GM23248 (cell line): ENCODE results near the gene ROR1. TPM values are rescaled to one million over a fixed set of nuclear protein-coding genes. Genes with fewer than 3 reads are reported as not detected.

Source experiments
- DNase-seq: peaks from one replicate; pipeline ENCODE4 v3.0.0-alpha.2; 2015
- H2AFZ ChIP-seq: fragments of 200-600 bp; sonication (generic); 2 replicates; pipeline ENCODE4 v1.6.1; 2016; ENCODE audit warnings: antibody characterized with exemption
- H3F3A ChIP-seq: fragments of 200-600 bp; sonication (generic); 2 replicates; pipeline ENCODE4 v1.6.1; 2016; ENCODE audit warnings: mild to moderate bottlenecking, antibody characterized with exemption, mixed run types; ENCODE audit not compliant: insufficient read depth
- H3K27ac ChIP-seq: fragments of 200-600 bp; sonication (generic); 2 replicates; pipeline ENCODE4 v1.5.1; 2016; ENCODE audit warnings: mild to moderate bottlenecking
- H3K27me3 ChIP-seq: fragments of 200-600 bp; sonication (generic); replicated peaks from 2 replicates; pipeline ENCODE4 v1.6.1; 2016; ENCODE audit warnings: mild to moderate bottlenecking; ENCODE audit not compliant: insufficient read depth
- H3K36me3 ChIP-seq: fragments of 200-600 bp; sonication (generic); 2 replicates; pipeline ENCODE4 v1.6.1; 2016; ENCODE audit warnings: low read depth, mild to moderate bottlenecking
- H3K4me1 ChIP-seq: fragments of 200-600 bp; sonication (generic); 2 replicates; pipeline ENCODE4 v1.6.1; 2016; ENCODE audit warnings: mild to moderate bottlenecking; ENCODE audit not compliant: insufficient read depth
- H3K4me2 ChIP-seq: fragments of 200-600 bp; sonication (generic); one replicate; pipeline ENCODE4 v1.6.1; 2016; ENCODE audit warnings: mild to moderate bottlenecking; ENCODE audit not compliant: unreplicated experiment
- H3K4me3 ChIP-seq: fragments of 200-600 bp; sonication (generic); 2 replicates; pipeline ENCODE4 v1.5.1; 2016; ENCODE audit warnings: mild to moderate bottlenecking
- H3K79me2 ChIP-seq: fragments of 200-600 bp; sonication (generic); 2 replicates; pipeline ENCODE4 v1.6.1; 2016; ENCODE audit warnings: mild to moderate bottlenecking; ENCODE audit not compliant: insufficient read depth
- H3K9ac ChIP-seq: fragments of 200-600 bp; sonication (generic); 2 replicates; pipeline ENCODE4 v1.6.1; 2016; ENCODE audit warnings: mild to moderate bottlenecking
- H3K9me2 ChIP-seq: fragments of 200-600 bp; sonication (generic); 2 replicates; pipeline ENCODE4 v1.6.1; 2016; ENCODE audit warnings: mixed run types, mild to moderate bottlenecking, moderate library complexity; ENCODE audit not compliant: insufficient read depth
- H3K9me3 ChIP-seq: fragments of 200-600 bp; sonication (generic); one replicate; pipeline ENCODE4 v1.6.1; 2017; ENCODE audit warnings: low read depth
- H4K20me1 ChIP-seq: fragments of 200-600 bp; sonication (generic); 2 replicates; pipeline ENCODE4 v1.6.0; 2016; ENCODE audit not compliant: insufficient read depth
- EZH2 ChIP-seq: fragments of 200-600 bp; sonication (generic); IDR thresholded peaks from 2 replicates; pipeline ENCODE4 v1.6.1; 2018; ENCODE audit warnings: antibody characterized with exemption, mild to moderate bottlenecking; ENCODE audit not compliant: insufficient read depth, poor library complexity, severe bottlenecking
- EZH2phosphoT487 ChIP-seq: fragments of 200-600 bp; sonication (generic); IDR thresholded peaks from 2 replicates; pipeline ENCODE4 v1.6.1; 2018; ENCODE audit warnings: antibody characterized with exemption, moderate library complexity, mild to moderate bottlenecking, low read depth; ENCODE audit not compliant: insufficient read depth
- WGBS, 2 experiments: methylation state at CpG; one replicate each; pipeline ENCODE4 v1.1.6; 2015 to 2017; ENCODE audit warnings: low lambda C conversion rate in 2 of 2, low coverage in 1 of 2; ENCODE audit errors: missing lambda C conversion rate in 2 of 2; 5-methylcytosine and 5-hydroxymethylcytosine counted together
- in situ Hi-C: fragments of 300-500 bp; cut with MboI; formaldehyde crosslinking; loops from 2 replicates; pipeline ENCODE4 v1.15.0; 2020
- polyA plus RNA-seq: library from polyadenylated mRNA; unstranded; fragments of >200 nt; fragmentation: Nextera tagmentation; extraction: Ambion mirVana; gene quantifications from 2 replicates; pipeline ENCODE4 v1.2.1, GENCODE V29; 2016
- total RNA-seq: library from RNA; depleted of rRNA; stranded (reverse); fragments of >200 nt; shearing (Covaris generic); gene quantifications from 2 replicates; pipeline ENCODE4 v1.2.3, GENCODE V29; 2014

The ROR1 gene
- total and polyA plus RNA-seq, 2 experiments from 2014 or later, result 12.0 to 13.3 TPM

DNA sequence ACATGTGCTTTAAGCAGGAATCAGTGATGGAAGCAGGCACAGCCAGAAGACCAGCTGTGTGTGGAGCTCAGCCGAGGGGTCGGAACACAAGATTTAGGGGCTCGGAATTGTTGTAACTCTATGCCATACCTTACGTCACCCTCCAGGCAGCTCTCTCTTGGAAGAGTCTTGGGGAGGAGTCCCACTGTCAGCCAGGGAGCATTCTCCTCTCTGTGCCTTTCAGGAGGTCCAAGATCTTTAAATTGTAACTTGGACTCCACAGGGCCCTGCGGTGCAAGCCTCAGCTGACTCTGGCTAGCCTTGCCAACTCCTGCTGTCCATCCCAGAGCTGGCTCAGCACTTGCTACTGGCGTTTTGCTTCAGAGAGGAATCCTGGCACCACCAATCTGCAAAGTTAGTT lies 26.4 kb upstream of the ROR1 start:
- no peak for TF ChIP-seq EZH2phosphoT487
- no peak for TF ChIP-seq EZH2
- no peaks in the 10 kb centered on the region for H3K9me3 ChIP-seq

DNA sequence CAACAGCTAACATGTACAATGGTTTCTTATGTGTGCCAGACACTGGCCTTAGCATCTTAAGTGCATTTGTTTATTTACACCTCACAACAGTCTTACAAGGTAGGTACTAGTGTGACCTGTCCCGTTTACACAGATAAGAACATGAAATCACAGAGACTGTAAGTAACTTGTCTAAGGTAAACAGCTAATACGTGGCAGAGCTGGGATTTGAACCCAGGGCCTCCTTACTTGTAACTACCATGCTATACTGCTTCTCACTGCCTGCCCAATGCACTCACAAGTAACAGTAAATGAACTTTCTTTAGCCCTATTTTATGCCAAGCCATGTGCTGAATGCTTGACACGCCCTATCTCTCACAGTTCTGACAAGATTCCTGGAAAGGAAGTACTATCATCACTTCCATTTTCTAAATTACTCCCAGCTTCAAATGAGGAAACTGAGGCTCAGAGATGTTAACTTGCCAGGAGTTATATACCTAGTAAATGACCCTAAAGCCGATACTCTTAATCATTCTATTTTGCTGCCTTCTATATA lies 25.7 kb upstream of the ROR1 start:
- Histone ChIP-seq H3K4me1 (no peaks in the 10 kb centered on the region), H3K4me2 (no peak overlapping the region), H2AFZ (no peak overlapping the region), H3K4me3 (no peak overlapping the region), H3K36me3 (no peaks in the 10 kb centered on the region), H3K9me3 (no peaks in the 10 kb centered on the region), H3K79me2 (no peaks in the 10 kb centered on the region), H3K27me3 (peaks cover 6% of the 10 kb centered on the region), H3K9ac (no peak overlapping the region), H3K9me2 (no peaks in the 10 kb centered on the region), H4K20me1 (no peaks in the 10 kb centered on the region), H3K27ac (no peak overlapping the region), H3F3A (no peaks in the 10 kb centered on the region)
- in situ Hi-C loops, result no loop called here
- TF ChIP-seq EZH2 (no peak), EZH2phosphoT487 (no peak)
- DNase-seq, result no peak
- WGBS, 2 experiments, result 49 to 60% methylated on average over 4 of the region's 4 CpGs

More for the DNA sequence above, 26.4 kb upstream of the ROR1 start:
- Histone ChIP-seq H3K27ac (no peak overlapping the region), H3K4me3 (no peak overlapping the region), H2AFZ (no peak overlapping the region), H4K20me1 (no peaks in the 10 kb centered on the region), H3K9ac (no peak overlapping the region), H3F3A (no peaks in the 10 kb centered on the region), H3K4me2 (no peak overlapping the region), H3K27me3 (peaks cover 6% of the 10 kb centered on the region), H3K36me3 (no peaks in the 10 kb centered on the region), H3K9me2 (no peaks in the 10 kb centered on the region), H3K4me1 (no peaks in the 10 kb centered on the region), H3K79me2 (no peaks in the 10 kb centered on the region)
- 48 to 50% methylated on average over 6 of the region's 6 CpGs for WGBS, 2 experiments
- in situ Hi-C loops, result no loop called here
- no peak for DNase-seq

DNA sequence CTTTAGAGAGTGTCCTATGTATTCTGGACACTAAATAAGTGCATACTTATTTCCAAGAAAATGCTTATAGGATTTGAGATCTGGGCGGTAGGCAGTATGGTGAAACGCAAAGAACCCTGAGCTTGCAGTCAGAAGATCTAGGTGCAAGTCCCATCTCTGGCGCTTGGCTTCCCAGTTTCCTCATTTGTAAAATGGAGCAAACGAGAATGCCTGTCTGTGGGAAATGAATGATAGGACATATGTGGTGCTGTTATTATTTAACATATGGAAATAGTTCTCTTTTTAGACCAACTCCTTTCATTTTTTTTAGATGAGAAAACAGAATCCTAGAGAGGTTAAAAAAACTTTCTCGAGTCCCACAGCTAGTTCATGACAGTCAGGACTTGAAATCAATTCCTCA lies 25.2 kb upstream of the ROR1 start:
- WGBS, 2 experiments, result 74 to 76% methylated on average over 5 of the region's 5 CpGs
- Histone ChIP-seq H3K27me3 (peaks cover 6% of the 10 kb centered on the region), H3K4me2 (no peak overlapping the region), H3K9ac (no peak overlapping the region), H3K4me3 (no peak overlapping the region), H4K20me1 (no peaks in the 10 kb centered on the region), H3K36me3 (no peaks in the 10 kb centered on the region), H2AFZ (no peak overlapping the region), H3K9me2 (no peaks in the 10 kb centered on the region), H3K4me1 (no peaks in the 10 kb centered on the region), H3K27ac (no peak overlapping the region), H3K9me3 (no peaks in the 10 kb centered on the region), H3F3A (no peaks in the 10 kb centered on the region), H3K79me2 (no peaks in the 10 kb centered on the region)
- TF ChIP-seq EZH2 (no peak), EZH2phosphoT487 (no peak)
- no peak for DNase-seq
- in situ Hi-C loops, result no loop called here

DNA sequence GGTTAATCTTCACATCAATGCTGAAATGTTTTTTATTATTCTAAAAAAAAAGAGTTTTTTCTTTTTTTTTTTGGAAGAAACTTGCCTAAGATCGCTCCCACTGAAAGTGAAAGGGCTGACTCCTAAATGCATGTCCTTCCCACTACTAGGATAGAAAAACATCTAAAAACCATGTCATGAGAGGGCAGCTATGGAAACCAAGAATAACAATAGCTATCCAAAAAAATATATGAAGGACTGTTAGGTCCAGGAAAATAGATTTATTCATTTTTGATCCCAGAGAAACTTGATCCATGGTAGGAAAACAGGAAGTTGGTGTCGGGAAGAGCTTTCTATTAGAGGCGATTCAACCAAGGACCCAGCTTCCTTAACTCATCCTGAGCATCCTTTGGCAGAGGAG lies 23.1 kb upstream of the ROR1 start:
- Histone ChIP-seq H3K4me1 (no peaks in the 10 kb centered on the region), H3F3A (no peaks in the 10 kb centered on the region), H2AFZ (peak overlapping the region; percentile 45; the same call in 1 of the 2 replicates), H3K9me3 (no peaks in the 10 kb centered on the region), H3K4me2 (peak overlapping the region; percentile 32), H3K36me3 (no peaks in the 10 kb centered on the region), H4K20me1 (no peaks in the 10 kb centered on the region), H3K9me2 (no peaks in the 10 kb centered on the region), H3K4me3 (peak overlapping the region; percentile 36), H3K27ac (no peak overlapping the region), H3K79me2 (no peaks in the 10 kb centered on the region), H3K9ac (no peak overlapping the region), H3K27me3 (peaks cover 6% of the 10 kb centered on the region)
- TF ChIP-seq EZH2phosphoT487, result no peak
- TF ChIP-seq EZH2, result no peak
- peak; percentile 32 for DNase-seq
- in situ Hi-C loops, result no loop called here
- WGBS, 2 experiments, result 35 to 40% methylated on average over 3 of the region's 3 CpGs

DNA sequence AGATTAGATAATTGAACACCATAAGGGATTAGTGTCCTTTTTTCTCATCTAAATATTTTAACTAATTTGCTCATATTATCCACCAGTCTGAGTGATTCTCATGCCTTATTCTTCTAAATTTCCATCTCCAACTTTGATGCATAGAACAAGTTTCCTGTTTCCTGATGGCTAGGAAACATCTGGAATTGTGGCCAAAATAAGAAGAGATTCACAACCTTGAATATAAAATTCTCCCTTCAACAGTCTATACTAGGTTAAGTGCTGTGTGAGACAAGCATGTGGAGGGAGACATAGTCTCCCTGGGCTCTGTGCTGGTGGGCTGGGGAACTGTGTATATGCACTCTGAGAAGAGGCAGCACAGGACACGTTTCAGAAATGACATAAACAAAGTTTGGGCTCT lies 21.6 kb upstream of the ROR1 start:
- no peak overlapping the region for H2AFZ ChIP-seq
- H3K27ac ChIP-seq, result no peak overlapping the region
- H3K9ac ChIP-seq, result no peak overlapping the region
- H4K20me1 ChIP-seq, result no peaks in the 10 kb centered on the region
- H3F3A ChIP-seq, result no peaks in the 10 kb centered on the region
- no peak overlapping the region for H3K4me2 ChIP-seq
- H3K36me3 ChIP-seq, result no peaks in the 10 kb centered on the region
- peaks cover 6% of the 10 kb centered on the region for H3K27me3 ChIP-seq
- H3K9me3 ChIP-seq, result no peaks in the 10 kb centered on the region
- H3K9me2 ChIP-seq, result no peaks in the 10 kb centered on the region
- TF ChIP-seq EZH2phosphoT487 (no peak), EZH2 (no peak)
- 72 to 78% methylated on average over 1 of the region's 1 CpG for WGBS, 2 experiments
- no peak for DNase-seq
- no peaks in the 10 kb centered on the region for H3K79me2 ChIP-seq
- H3K4me1 ChIP-seq, result no peaks in the 10 kb centered on the region
- H3K4me3 ChIP-seq, result no peak overlapping the region
- in situ Hi-C loops, result no loop called here
